H9 (cell line): ENCODE results near the gene SGIP1. TPM values are rescaled to one million over a fixed set of nuclear protein-coding genes. Genes with fewer than 3 reads are reported as not detected.

ENCODE experiments used
- DNase-seq: peaks from one replicate; pipeline ENCODE4 v3.0.0-alpha.2; 2017
- H2AFZ ChIP-seq: one replicate; pipeline ENCODE4 v1.6.1; 2013; ENCODE audit warnings: mild to moderate bottlenecking, low read length, control low read depth, moderate library complexity
- H2AK5ac ChIP-seq: 2 replicates; pipeline ENCODE4 v1.6.1; 2013; ENCODE audit warnings: low read length, control low read depth, mixed read lengths; ENCODE audit not compliant: insufficient read length
- H2BK120ac ChIP-seq: one replicate; pipeline ENCODE4 v1.6.1; 2013; ENCODE audit warnings: low read depth, mild to moderate bottlenecking, low read length, control low read depth, inconsistent platforms; ENCODE audit not compliant: poor library complexity, severe bottlenecking
- H2BK12ac ChIP-seq: 2 replicates; pipeline ENCODE4 v1.6.1; 2013; ENCODE audit warnings: low read length, control low read depth, mixed read lengths, low read depth; ENCODE audit not compliant: insufficient read length
- H2BK15ac ChIP-seq: 2 replicates; pipeline ENCODE4 v1.6.1; 2013; ENCODE audit warnings: low read depth, low read length, control low read depth
- H2BK20ac ChIP-seq: one replicate; pipeline ENCODE4 v1.6.1; 2013; ENCODE audit warnings: low read depth, mild to moderate bottlenecking, low read length, control low read depth, inconsistent platforms; ENCODE audit not compliant: poor library complexity, severe bottlenecking
- H2BK5ac ChIP-seq: 2 replicates; pipeline ENCODE4 v1.6.1; 2013; ENCODE audit warnings: low read length, control low read depth, mixed read lengths; ENCODE audit not compliant: insufficient read length
- H3K14ac ChIP-seq: 2 replicates; pipeline ENCODE4 v1.6.1; 2013; ENCODE audit warnings: low read length, control low read depth; ENCODE audit not compliant: insufficient read depth
- H3K18ac ChIP-seq: 2 replicates; pipeline ENCODE4 v1.6.1; 2013; ENCODE audit warnings: low read depth, mild to moderate bottlenecking, mixed read lengths, low read length, control low read depth; ENCODE audit not compliant: insufficient read length
- H3K23ac ChIP-seq: 2 replicates; pipeline ENCODE4 v1.6.1; 2013; ENCODE audit warnings: low read length, control low read depth, mixed read lengths, low read depth; ENCODE audit not compliant: insufficient read length
- H3K23me2 ChIP-seq: 2 replicates; pipeline ENCODE4 v1.6.1; 2013; ENCODE audit warnings: low read depth, mild to moderate bottlenecking, mixed read lengths, low read length, control low read depth; ENCODE audit not compliant: insufficient read length, poor library complexity, severe bottlenecking
- H3K27ac ChIP-seq: 2 replicates; pipeline ENCODE4 v1.5.1; 2013; ENCODE audit warnings: low read length, control low read depth, mixed read lengths, low read depth; ENCODE audit not compliant: insufficient read length
- H3K27me3 ChIP-seq: 2 replicates; pipeline ENCODE4 v1.6.1; 2013; ENCODE audit warnings: low read length, control low read depth, inconsistent platforms; ENCODE audit not compliant: insufficient read depth
- H3K4ac ChIP-seq: 2 replicates; pipeline ENCODE4 v1.6.1; 2013; ENCODE audit warnings: low read depth, mild to moderate bottlenecking, control low read depth, inconsistent platforms, low read length, moderate library complexity
- H3K4me1 ChIP-seq: 2 replicates; pipeline ENCODE4 v1.6.1; 2013; ENCODE audit warnings: low read length, control low read depth, inconsistent platforms; ENCODE audit not compliant: insufficient read depth
- H3K4me2 ChIP-seq: 2 replicates; pipeline ENCODE4 v1.6.1; 2013; ENCODE audit warnings: low read length, control low read depth, mixed read lengths; ENCODE audit not compliant: insufficient read length, insufficient read depth
- H3K56ac ChIP-seq: 2 replicates; pipeline ENCODE4 v1.6.1; 2013; ENCODE audit warnings: low read depth, mild to moderate bottlenecking, mixed read lengths, low read length, control low read depth; ENCODE audit not compliant: insufficient read length
- H3K79me1 ChIP-seq: 2 replicates; pipeline ENCODE4 v1.6.1; 2013; ENCODE audit warnings: low read depth, mild to moderate bottlenecking, moderate library complexity, low read length, control low read depth, inconsistent platforms; ENCODE audit not compliant: insufficient read depth, poor library complexity, severe bottlenecking
- H3K79me2 ChIP-seq: 2 replicates; pipeline ENCODE4 v1.6.1; 2013; ENCODE audit warnings: low read length, control low read depth, inconsistent platforms; ENCODE audit not compliant: insufficient read depth
- H3K9ac ChIP-seq: 2 replicates; pipeline ENCODE4 v1.6.1; 2013; ENCODE audit warnings: low read length, control low read depth, mixed read lengths; ENCODE audit not compliant: insufficient read length; ENCODE audit errors: extremely low read depth
- H3K9me3 ChIP-seq: one replicate; pipeline ENCODE4 v1.6.1; 2013; ENCODE audit warnings: low read depth, low read length, inconsistent platforms; ENCODE audit not compliant: control insufficient read depth
- H3T11ph ChIP-seq: one replicate; pipeline ENCODE4 v1.6.1; 2013; ENCODE audit warnings: mild to moderate bottlenecking, low read length, control low read depth, inconsistent platforms
- H4K20me1 ChIP-seq: one replicate; pipeline ENCODE4 v1.6.1; 2013; ENCODE audit not compliant: control insufficient read depth, insufficient read length, insufficient read depth
- H4K5ac ChIP-seq: 2 replicates; pipeline ENCODE4 v1.6.1; 2013; ENCODE audit warnings: low read depth, mild to moderate bottlenecking, mixed read lengths, low read length, control low read depth; ENCODE audit not compliant: insufficient read length
- H4K8ac ChIP-seq: replicated peaks from 2 replicates; pipeline ENCODE4 v1.6.1; 2013; ENCODE audit warnings: low read length, control low read depth, mixed read lengths, low read depth; ENCODE audit not compliant: insufficient read length
- H4K91ac ChIP-seq: 2 replicates; pipeline ENCODE4 v1.6.1; 2013; ENCODE audit warnings: low read depth, mild to moderate bottlenecking, moderate library complexity, mixed read lengths, low read length, control low read depth; ENCODE audit not compliant: insufficient read length
- H3K27ac Mint-ChIP-seq, 3 experiments: 2 replicates in 2 of 3; 3 replicates in 1 of 3; pipeline ENCODE4 v1.8.0; 2020 to 2021; ENCODE audit warnings: mixed read lengths in 3 of 3, mild to moderate bottlenecking in 1 of 3, moderate library complexity in 1 of 3
- H3K27me3 Mint-ChIP-seq: 2 replicates; pipeline ENCODE4 v1.8.0; 2021; ENCODE audit warnings: low read depth, mild to moderate bottlenecking, moderate library complexity, mixed read lengths
- H3K36me3 Mint-ChIP-seq, 3 experiments: 2 replicates in 2 of 3; 3 replicates in 1 of 3; pipeline ENCODE4 v1.8.0; 2020 to 2021; ENCODE audit warnings: low read depth in 3 of 3, mixed read lengths in 3 of 3; ENCODE audit not compliant: insufficient read depth in 1 of 3
- H3K4me1 Mint-ChIP-seq, 2 experiments: 2 replicates each; pipeline ENCODE4 v1.8.0; 2020; ENCODE audit warnings: mixed read lengths in 2 of 2
- H3K4me3 Mint-ChIP-seq, 2 experiments: 2 replicates in 1 of 2; 3 replicates in 1 of 2; pipeline ENCODE4 v1.8.0; 2020 to 2021; ENCODE audit warnings: mild to moderate bottlenecking in 2 of 2, mixed read lengths in 2 of 2, moderate library complexity in 1 of 2
- H3K9me3 Mint-ChIP-seq, 2 experiments: 2 replicates in 1 of 2; 3 replicates in 1 of 2; pipeline ENCODE4 v1.8.0; 2020; ENCODE audit warnings: mild to moderate bottlenecking in 2 of 2, mixed read lengths in 2 of 2, moderate library complexity in 1 of 2
- WGBS: extraction: QIAGEN DNeasy Blood & Tissue Kit; methylation state at CpG from one replicate; pipeline ENCODE4 v1.1.7; 2013; ENCODE audit warnings: missing lambda C conversion rate, low lambda C conversion rate, mixed read lengths; ENCODE audit not compliant: insufficient read length; ENCODE audit errors: extremely low coverage; 5-methylcytosine and 5-hydroxymethylcytosine counted together
- total RNA-seq: library from RNA; stranded (reverse); gene quantifications from 2 replicates; pipeline ENCODE4 v1.2.1, GENCODE V29; 2021
- TF ChIP-seq, protein P1 (sequence below): fragments of 200-600 bp; sonication (generic); conservative IDR thresholded peaks from 3 replicates; pipeline ENCODE4 v1.8.0; 2021; ENCODE audit warnings: antibody characterized with exemption, mild to moderate bottlenecking

SGIP1 gene
- total RNA-seq, 1 experiment from 2014 or later: 1.5 TPM

- H2AK5ac ChIP-seq: no peak overlapping the region
- no peaks in the 10 kb centered on the region for H3K4me1 ChIP-seq
- no peak overlapping the region for H2AFZ ChIP-seq
- no peak overlapping the region for H3T11ph ChIP-seq
- no peak overlapping the region for H3K18ac ChIP-seq
- Mint-ChIP-seq H3K36me3 (no peaks in the 10 kb centered on the region; a peak in 1 of 7 replicates), H3K4me3 (no peak overlapping the region), H3K27me3 (no peaks in the 10 kb centered on the region), H3K4me1 (no peaks in the 10 kb centered on the region), H3K9me3 (peaks cover 3 to 8% of the 10 kb centered on the region in 2 experiments; a peak in 3 of 5 replicates), H3K27ac (no peak overlapping the region)
- no peak overlapping the region for H2BK5ac ChIP-seq
- H3K27me3 ChIP-seq: no peaks in the 10 kb centered on the region
- H3K27ac ChIP-seq: no peak overlapping the region
- no peak overlapping the region for H2BK12ac ChIP-seq
- H4K20me1 ChIP-seq: no peaks in the 10 kb centered on the region
- no peak overlapping the region for H4K5ac ChIP-seq
- TF ChIP-seq, protein P1, sequence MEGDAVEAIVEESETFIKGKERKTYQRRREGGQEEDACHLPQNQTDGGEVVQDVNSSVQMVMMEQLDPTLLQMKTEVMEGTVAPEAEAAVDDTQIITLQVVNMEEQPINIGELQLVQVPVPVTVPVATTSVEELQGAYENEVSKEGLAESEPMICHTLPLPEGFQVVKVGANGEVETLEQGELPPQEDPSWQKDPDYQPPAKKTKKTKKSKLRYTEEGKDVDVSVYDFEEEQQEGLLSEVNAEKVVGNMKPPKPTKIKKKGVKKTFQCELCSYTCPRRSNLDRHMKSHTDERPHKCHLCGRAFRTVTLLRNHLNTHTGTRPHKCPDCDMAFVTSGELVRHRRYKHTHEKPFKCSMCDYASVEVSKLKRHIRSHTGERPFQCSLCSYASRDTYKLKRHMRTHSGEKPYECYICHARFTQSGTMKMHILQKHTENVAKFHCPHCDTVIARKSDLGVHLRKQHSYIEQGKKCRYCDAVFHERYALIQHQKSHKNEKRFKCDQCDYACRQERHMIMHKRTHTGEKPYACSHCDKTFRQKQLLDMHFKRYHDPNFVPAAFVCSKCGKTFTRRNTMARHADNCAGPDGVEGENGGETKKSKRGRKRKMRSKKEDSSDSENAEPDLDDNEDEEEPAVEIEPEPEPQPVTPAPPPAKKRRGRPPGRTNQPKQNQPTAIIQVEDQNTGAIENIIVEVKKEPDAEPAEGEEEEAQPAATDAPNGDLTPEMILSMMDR: no peak
- no peak overlapping the region for H4K91ac ChIP-seq
- no peak overlapping the region for H2BK15ac ChIP-seq
- H3K79me1 ChIP-seq: no peaks in the 10 kb centered on the region
- no CpG with 5 or more reads among the region's 2 CpGs for WGBS
- no peak overlapping the region for H2BK120ac ChIP-seq
- no peak overlapping the region for H4K8ac ChIP-seq
- H3K4me2 ChIP-seq: no peak overlapping the region
- H3K23ac ChIP-seq: no peak overlapping the region
- no peak overlapping the region for H3K9ac ChIP-seq
- H3K56ac ChIP-seq: no peak overlapping the region
- no peak overlapping the region for H3K4ac ChIP-seq
- no peak overlapping the region for H3K14ac ChIP-seq
- no peaks in the 10 kb centered on the region for H3K79me2 ChIP-seq
- DNase-seq: no peak
- H2BK20ac ChIP-seq: no peak overlapping the region
- no peaks in the 10 kb centered on the region for H3K9me3 ChIP-seq
- H3K23me2 ChIP-seq: no peaks in the 10 kb centered on the region
These were observed 62.2 kb downstream of the SGIP1 start for GRCh38 chr1:66596191-66596590.
